Measurements from ENCODE around the gene ATAT1. TPM values are rescaled to one million over a fixed set of nuclear protein-coding genes. Genes with fewer than 3 reads are reported as not detected.

ATAT1 gene
- total and polyA plus RNA-seq, 9 of the 15 experiments (the other 6 are each of a cell fraction or from before 2014, with no cell fraction given), result 0.65 to 5.8 (median 1.6) TPM

- TF ChIP-seq CHAMP1 (IDR thresholded peaks at IDR 0.05) (no peak), U2AF1 (optimal IDR thresholded peaks at IDR 0.05; ENCODE audit: low read depth, low read length) (no peak), ZNF668 (CRISPR knock-in tag; IDR thresholded peaks at IDR 0.05) (no peak), CREB3 (tag; conservative IDR thresholded peaks at IDR 0.05; ENCODE audit: low read depth) (no peak), MBD1 (CRISPR knock-in tag; IDR thresholded peaks at IDR 0.05) (no peak), BCLAF1 (IDR thresholded peaks at IDR 0.05; ENCODE audit: borderline replicate concordance in 1 of 2, control insufficient read depth in 1 of 2, low read depth in 2 of 2, low read length in 1 of 2) (no peak), HLTF (IDR thresholded peaks at IDR 0.05) (no peak), TFAM (CRISPR knock-in tag; conservative IDR thresholded peaks at IDR 0.05) (no peak), HMG20B (CRISPR knock-in tag; IDR thresholded peaks at IDR 0.05) (no peak), ZNF717 (CRISPR knock-in tag; IDR thresholded peaks at IDR 0.05) (0 out of 2 replicates have a peak, but pooled peaks have one; percentile 47), EZH2 (IDR thresholded peaks at IDR 0.05; ENCODE audit: borderline replicate concordance, low read depth, low read length) (no peak), ZNF75A (CRISPR knock-in tag; IDR thresholded peaks at IDR 0.05) (no peak), ZNF518B (CRISPR knock-in tag; IDR thresholded peaks at IDR 0.05) (no peak), HDAC2 (IDR thresholded peaks at IDR 0.05) (no peak), PHF8 (IDR thresholded peaks at IDR 0.05; ENCODE audit: borderline replicate concordance, low read length) (peak; percentile 59; the same call in 1 of the 2 replicates)
These were observed at the start of gene ATAT1 (continued) for GRCh38 chr6:30626484-30627366.

Data from K562 (cell line).